ENCODE results near the gene CCR2.

- no peak for TF ChIP-seq POLR2A (IDR thresholded peaks at IDR 0.05)
- no peak for TF ChIP-seq CTCF (IDR thresholded peaks at IDR 0.05)
Observed at GRCh38 chr3:46371519-46372340, 17.8 kb downstream of the CCR2 start.
